IPS-20b (cell line): ENCODE measurements around the gene TMEM222.

ENCODE experiments used
- H3K27ac ChIP-seq: one replicate; pipeline ENCODE4 v1.5.1; 2013; ENCODE audit warnings: low read length
- H3K27me3 ChIP-seq: 2 replicates; pipeline ENCODE4 v1.6.1; 2013; ENCODE audit warnings: mild to moderate bottlenecking, low read length, inconsistent platforms; ENCODE audit not compliant: insufficient read depth
- H3K36me3 ChIP-seq: 2 replicates; pipeline ENCODE4 v1.6.1; 2013; ENCODE audit warnings: low read depth, mild to moderate bottlenecking, inconsistent platforms, low read length, moderate library complexity; ENCODE audit not compliant: insufficient read depth
- H3K4me1 ChIP-seq: 2 replicates; pipeline ENCODE4 v1.6.1; 2013; ENCODE audit warnings: mild to moderate bottlenecking, control low read depth, inconsistent platforms, low read length, moderate library complexity; ENCODE audit not compliant: insufficient read depth
- H3K4me3 ChIP-seq: 2 replicates; pipeline ENCODE4 v1.5.1; 2013; ENCODE audit warnings: mild to moderate bottlenecking, low read length, inconsistent platforms
- H3K9ac ChIP-seq: 2 replicates; pipeline ENCODE4 v1.6.1; 2013; ENCODE audit warnings: low read depth, mild to moderate bottlenecking, inconsistent platforms, low read length, moderate library complexity
- H3K9me3 ChIP-seq: 2 replicates; pipeline ENCODE4 v1.6.1; 2013; ENCODE audit warnings: mild to moderate bottlenecking, low read depth, low read length, inconsistent platforms; ENCODE audit not compliant: insufficient read depth

TMEM222 gene

GRCh38 chr1:27343639-27344025, 21.7 kb downstream of the TMEM222 start:
- Histone ChIP-seq H3K4me1 (peaks cover 4% of the 10 kb centered on the region), H3K9ac (no peak overlapping the region), H3K27ac (no peak overlapping the region), H3K27me3 (peaks cover under 1% of the 10 kb centered on the region; the same call in 1 of the 2 replicates), H3K4me3 (no peak overlapping the region), H3K36me3 (no peaks in the 10 kb centered on the region), H3K9me3 (no peaks in the 10 kb centered on the region)

- no peak overlapping the region for H3K27ac ChIP-seq
- H3K4me3 ChIP-seq, result no peak overlapping the region
- no peak overlapping the region for H3K9ac ChIP-seq
Observed at GRCh38 chr1:27345272-27345671, 23.3 kb downstream of the TMEM222 start.

GRCh38 chr1:27346357-27346756, 24.4 kb downstream of the TMEM222 start:
- no peak overlapping the region for H3K9ac ChIP-seq
- no peak overlapping the region for H3K4me3 ChIP-seq
- H3K4me1 ChIP-seq, result peaks cover 9% of the 10 kb centered on the region
- peaks cover 22% of the 10 kb centered on the region for H3K27me3 ChIP-seq
- H3K9me3 ChIP-seq, result no peaks in the 10 kb centered on the region
- H3K27ac ChIP-seq, result no peak overlapping the region
- H3K36me3 ChIP-seq, result no peaks in the 10 kb centered on the region

More at GRCh38 chr1:27345272-27345671, 23.3 kb downstream of the TMEM222 start:
- Histone ChIP-seq H3K27me3 (peaks cover 16% of the 10 kb centered on the region), H3K4me1 (peaks cover 9% of the 10 kb centered on the region), H3K36me3 (no peaks in the 10 kb centered on the region), H3K9me3 (no peaks in the 10 kb centered on the region)

- H3K27me3 ChIP-seq, result peaks cover 22% of the 10 kb centered on the region
- no peak overlapping the region for H3K9ac ChIP-seq
- H3K4me3 ChIP-seq, result no peak overlapping the region
- peaks cover 7% of the 10 kb centered on the region for H3K4me1 ChIP-seq
- no peak overlapping the region for H3K27ac ChIP-seq
- H3K36me3 ChIP-seq, result no peaks in the 10 kb centered on the region
- H3K9me3 ChIP-seq, result no peaks in the 10 kb centered on the region
Observed at GRCh38 chr1:27346991-27347624, 25.1 kb downstream of the TMEM222 start.

- Histone ChIP-seq H3K4me1 (peaks cover 5% of the 10 kb centered on the region), H3K27ac (no peak overlapping the region), H3K9me3 (no peaks in the 10 kb centered on the region), H3K36me3 (no peaks in the 10 kb centered on the region), H3K27me3 (peaks cover 22% of the 10 kb centered on the region), H3K9ac (peak overlapping the region; percentile 63; the same call in 1 of the 2 replicates), H3K4me3 (peak overlapping the region; percentile 64)
Observed at GRCh38 chr1:27348861-27349783, 27.2 kb downstream of the TMEM222 start.

- H3K9me3 ChIP-seq, result no peaks in the 10 kb centered on the region
- peak overlapping the region; percentile 64 for H3K4me3 ChIP-seq
- peaks cover 5% of the 10 kb centered on the region for H3K4me1 ChIP-seq
Observed at GRCh38 chr1:27349784-27350662, 28.1 kb downstream of the TMEM222 start.

GRCh38 chr1:27350663-27351540, 28.9 kb downstream of the TMEM222 start:
- H3K4me3 ChIP-seq, result peak overlapping the region; percentile 64
- peaks cover 5% of the 10 kb centered on the region for H3K4me1 ChIP-seq
- no peaks in the 10 kb centered on the region for H3K9me3 ChIP-seq
- peaks cover 22% of the 10 kb centered on the region for H3K27me3 ChIP-seq
- H3K27ac ChIP-seq, result no peak overlapping the region
- peak overlapping the region; percentile 54; the same call in 1 of the 2 replicates for H3K9ac ChIP-seq
- H3K36me3 ChIP-seq, result no peaks in the 10 kb centered on the region

More at GRCh38 chr1:27349784-27350662, 28.1 kb downstream of the TMEM222 start:
- Histone ChIP-seq H3K27me3 (peaks cover 22% of the 10 kb centered on the region), H3K27ac (no peak overlapping the region), H3K9ac (peak overlapping the region; percentile 54; the same call in 1 of the 2 replicates), H3K36me3 (no peaks in the 10 kb centered on the region)

GRCh38 chr1:27351541-27352107, 29.7 kb downstream of the TMEM222 start:
- Histone ChIP-seq H3K27me3 (peaks cover 22% of the 10 kb centered on the region), H3K4me3 (peak overlapping the region; percentile 64), H3K4me1 (peaks cover 5% of the 10 kb centered on the region), H3K27ac (no peak overlapping the region), H3K9me3 (no peaks in the 10 kb centered on the region), H3K36me3 (no peaks in the 10 kb centered on the region), H3K9ac (peak overlapping the region; percentile 35; the same call in 1 of the 2 replicates)

GRCh38 chr1:27353166-27353565, 31.2 kb downstream of the TMEM222 start:
- H3K9ac ChIP-seq, result no peak overlapping the region
- no peaks in the 10 kb centered on the region for H3K36me3 ChIP-seq
- H3K4me1 ChIP-seq, result peaks cover 5% of the 10 kb centered on the region
- no peak overlapping the region for H3K4me3 ChIP-seq
- no peak overlapping the region for H3K27ac ChIP-seq
- H3K9me3 ChIP-seq, result no peaks in the 10 kb centered on the region
- peaks cover 29% of the 10 kb centered on the region for H3K27me3 ChIP-seq

GRCh38 chr1:27353629-27354028, 31.7 kb downstream of the TMEM222 start:
- H3K4me3 ChIP-seq, result no peak overlapping the region
- no peaks in the 10 kb centered on the region for H3K36me3 ChIP-seq
- no peaks in the 10 kb centered on the region for H3K9me3 ChIP-seq
- no peak overlapping the region for H3K9ac ChIP-seq
- H3K27me3 ChIP-seq, result peaks cover 33% of the 10 kb centered on the region
- peaks cover 5% of the 10 kb centered on the region for H3K4me1 ChIP-seq
- H3K27ac ChIP-seq, result no peak overlapping the region
